ENCODE results near the gene OTULIN. TPM values are rescaled to one million over a fixed set of nuclear protein-coding genes. Genes with fewer than 3 reads are reported as not detected.
A peak's percentile ranks its signal among the peaks of the same experiment; 100 is the strongest.

The OTULIN gene
- polyA plus RNA-seq, 2 donors = 5.7 to 6.2 TPM

GRCh38 chr5:14700478-14701436, 36.2 kb downstream of the OTULIN start:
- Histone ChIP-seq H3K9me3 (ENCODE audit: control insufficient read depth in 2 of 2, insufficient read depth in 1 of 2, low read depth in 1 of 2, low read length in 1 of 2) (no peaks in the 10 kb centered on the region), H3K27ac (ENCODE audit: low read depth in 2 of 2, low read length in 1 of 2) (no peak overlapping the region), H3K4me3 (ENCODE audit: low read depth in 1 of 2, low read length in 2 of 2) (no peak overlapping the region), H3K36me3 (ENCODE audit: control insufficient read depth in 2 of 2, insufficient read depth in 2 of 2, low read length in 1 of 2) (peaks cover 0 to 20% of the 10 kb centered on the region in 2 donors), H3K4me1 (ENCODE audit: control insufficient read depth in 2 of 2, insufficient read depth in 2 of 2, low read length in 1 of 2) (peaks cover 0 to 17% of the 10 kb centered on the region in 2 donors), H3K27me3 (ENCODE audit: control insufficient read depth in 1 of 2, insufficient read depth in 2 of 2, low read length in 2 of 2) (no peaks in the 10 kb centered on the region)
- WGBS, 2 donors = 67 to 74% methylated on average over 13 of the region's 13 CpGs

- Histone ChIP-seq H3K27me3 (ENCODE audit: control insufficient read depth in 1 of 2, insufficient read depth in 2 of 2, low read length in 2 of 2) (no peaks in the 10 kb centered on the region), H3K4me1 (ENCODE audit: control insufficient read depth in 2 of 2, insufficient read depth in 2 of 2, low read length in 1 of 2) (peaks cover 0 to 17% of the 10 kb centered on the region in 2 donors), H3K9me3 (ENCODE audit: control insufficient read depth in 2 of 2, insufficient read depth in 1 of 2, low read depth in 1 of 2, low read length in 1 of 2) (no peaks in the 10 kb centered on the region), H3K4me3 (ENCODE audit: low read depth in 1 of 2, low read length in 2 of 2) (no peak overlapping the region), H3K27ac (ENCODE audit: low read depth in 2 of 2, low read length in 1 of 2) (peak overlapping the region; percentile 73 to 77), H3K36me3 (ENCODE audit: control insufficient read depth in 2 of 2, insufficient read depth in 2 of 2, low read length in 1 of 2) (peaks cover 0 to 21% of the 10 kb centered on the region in 2 donors)
- 93% methylated on average over 10 of the region's 10 CpGs for WGBS, 2 donors
These were observed 37.0 kb downstream of the OTULIN start for GRCh38 chr5:14701556-14701955.

GRCh38 chr5:14702238-14702839, 37.8 kb downstream of the OTULIN start:
- Histone ChIP-seq H3K36me3 (ENCODE audit: control insufficient read depth in 2 of 2, insufficient read depth in 2 of 2, low read length in 1 of 2) (peaks cover 0 to 21% of the 10 kb centered on the region in 2 donors), H3K4me3 (ENCODE audit: low read depth in 1 of 2, low read length in 2 of 2) (no peak overlapping the region), H3K9me3 (ENCODE audit: control insufficient read depth in 2 of 2, insufficient read depth in 1 of 2, low read depth in 1 of 2, low read length in 1 of 2) (no peaks in the 10 kb centered on the region), H3K4me1 (ENCODE audit: control insufficient read depth in 2 of 2, insufficient read depth in 2 of 2, low read length in 1 of 2) (peaks cover 0 to 17% of the 10 kb centered on the region in 2 donors), H3K27me3 (ENCODE audit: control insufficient read depth in 1 of 2, insufficient read depth in 2 of 2, low read length in 2 of 2) (no peaks in the 10 kb centered on the region), H3K27ac (ENCODE audit: low read depth in 2 of 2, low read length in 1 of 2) (peak overlapping the region; percentile 73 to 85)
- WGBS, 2 donors = 55 to 62% methylated on average over 11 of the region's 11 CpGs

- Histone ChIP-seq H3K36me3 (ENCODE audit: control insufficient read depth in 2 of 2, insufficient read depth in 2 of 2, low read length in 1 of 2) (peaks cover 1 to 14% of the 10 kb centered on the region in 2 donors), H3K27ac (ENCODE audit: low read depth in 2 of 2, low read length in 1 of 2) (no peak overlapping the region), H3K27me3 (ENCODE audit: control insufficient read depth in 1 of 2, insufficient read depth in 2 of 2, low read length in 2 of 2) (no peaks in the 10 kb centered on the region), H3K9me3 (ENCODE audit: control insufficient read depth in 2 of 2, insufficient read depth in 1 of 2, low read depth in 1 of 2, low read length in 1 of 2) (no peaks in the 10 kb centered on the region), H3K4me1 (ENCODE audit: control insufficient read depth in 2 of 2, insufficient read depth in 2 of 2, low read length in 1 of 2) (peaks cover 0 to 17% of the 10 kb centered on the region in 2 donors), H3K4me3 (ENCODE audit: low read depth in 1 of 2, low read length in 2 of 2) (no peak overlapping the region)
- WGBS, 2 donors = 95 to 97% methylated on average over 8 of the region's 8 CpGs
These were observed 41.0 kb downstream of the OTULIN start for GRCh38 chr5:14705556-14705955.

GRCh38 chr5:14706615-14707021, 42.1 kb downstream of the OTULIN start:
- H3K27me3 ChIP-seq (ENCODE audit: control insufficient read depth in 1 of 2, insufficient read depth in 2 of 2, low read length in 2 of 2) = no peaks in the 10 kb centered on the region
- no peaks in the 10 kb centered on the region for H3K9me3 ChIP-seq (ENCODE audit: control insufficient read depth in 2 of 2, insufficient read depth in 1 of 2, low read depth in 1 of 2, low read length in 1 of 2)
- H3K36me3 ChIP-seq (ENCODE audit: control insufficient read depth in 2 of 2, insufficient read depth in 2 of 2, low read length in 1 of 2) = peaks cover 5 to 21% of the 10 kb centered on the region in 2 donors
- H3K4me3 ChIP-seq (ENCODE audit: low read depth in 1 of 2, low read length in 2 of 2) = no peak overlapping the region
- WGBS, 2 donors = 50 to 53% methylated on average over 6 of the region's 6 CpGs
- H3K27ac ChIP-seq (ENCODE audit: low read depth in 2 of 2, low read length in 1 of 2) = peak overlapping the region in 1 of 2 donors; percentile 4
- H3K4me1 ChIP-seq (ENCODE audit: control insufficient read depth in 2 of 2, insufficient read depth in 2 of 2, low read length in 1 of 2) = peaks cover 0 to 12% of the 10 kb centered on the region in 2 donors

GRCh38 chr5:14707811-14708390, 43.4 kb downstream of the OTULIN start:
- Histone ChIP-seq H3K4me3 (ENCODE audit: low read depth in 1 of 2, low read length in 2 of 2) (no peak overlapping the region), H3K27me3 (ENCODE audit: control insufficient read depth in 1 of 2, insufficient read depth in 2 of 2, low read length in 2 of 2) (no peaks in the 10 kb centered on the region), H3K9me3 (ENCODE audit: control insufficient read depth in 2 of 2, insufficient read depth in 1 of 2, low read depth in 1 of 2, low read length in 1 of 2) (no peaks in the 10 kb centered on the region), H3K4me1 (ENCODE audit: control insufficient read depth in 2 of 2, insufficient read depth in 2 of 2, low read length in 1 of 2) (peaks cover 0 to 4% of the 10 kb centered on the region in 2 donors), H3K36me3 (ENCODE audit: control insufficient read depth in 2 of 2, insufficient read depth in 2 of 2, low read length in 1 of 2) (peaks cover 6 to 32% of the 10 kb centered on the region in 2 donors), H3K27ac (ENCODE audit: low read depth in 2 of 2, low read length in 1 of 2) (no peak overlapping the region)
- 84 to 86% methylated on average over 9 of the region's 9 CpGs for WGBS, 2 donors

- H3K4me1 ChIP-seq (ENCODE audit: control insufficient read depth in 2 of 2, insufficient read depth in 2 of 2, low read length in 1 of 2) = peaks cover 0 to 1% of the 10 kb centered on the region in 2 donors
- H3K9me3 ChIP-seq (ENCODE audit: control insufficient read depth in 2 of 2, insufficient read depth in 1 of 2, low read depth in 1 of 2, low read length in 1 of 2) = no peaks in the 10 kb centered on the region
- H3K27me3 ChIP-seq (ENCODE audit: control insufficient read depth in 1 of 2, insufficient read depth in 2 of 2, low read length in 2 of 2) = no peaks in the 10 kb centered on the region
- H3K36me3 ChIP-seq (ENCODE audit: control insufficient read depth in 2 of 2, insufficient read depth in 2 of 2, low read length in 1 of 2) = peaks cover 12 to 32% of the 10 kb centered on the region in 2 donors
- H3K4me3 ChIP-seq (ENCODE audit: low read depth in 1 of 2, low read length in 2 of 2) = no peak overlapping the region
- WGBS, 2 donors = 92 to 93% methylated on average over 5 of the region's 5 CpGs
- no peak overlapping the region for H3K27ac ChIP-seq (ENCODE audit: low read depth in 2 of 2, low read length in 1 of 2)
These were observed 44.0 kb downstream of the OTULIN start for GRCh38 chr5:14708551-14708950.

- H3K9me3 ChIP-seq (ENCODE audit: control insufficient read depth in 2 of 2, insufficient read depth in 1 of 2, low read depth in 1 of 2, low read length in 1 of 2) = no peaks in the 10 kb centered on the region
- no peak overlapping the region for H3K27ac ChIP-seq (ENCODE audit: low read depth in 2 of 2, low read length in 1 of 2)
- H3K27me3 ChIP-seq (ENCODE audit: control insufficient read depth in 1 of 2, insufficient read depth in 2 of 2, low read length in 2 of 2) = no peaks in the 10 kb centered on the region
- H3K36me3 ChIP-seq (ENCODE audit: control insufficient read depth in 2 of 2, insufficient read depth in 2 of 2, low read length in 1 of 2) = peaks cover 15 to 38% of the 10 kb centered on the region in 2 donors
- H3K4me3 ChIP-seq (ENCODE audit: low read depth in 1 of 2, low read length in 2 of 2) = no peak overlapping the region
- 83 to 90% methylated on average over 28 of the region's 28 CpGs for WGBS, 2 donors
- H3K4me1 ChIP-seq (ENCODE audit: control insufficient read depth in 2 of 2, insufficient read depth in 2 of 2, low read length in 1 of 2) = no peaks in the 10 kb centered on the region
These were observed 45.9 kb downstream of the OTULIN start for GRCh38 chr5:14710313-14710994.

- no peaks in the 10 kb centered on the region for H3K4me1 ChIP-seq (ENCODE audit: control insufficient read depth in 2 of 2, insufficient read depth in 2 of 2, low read length in 1 of 2)
- peaks cover 15 to 34% of the 10 kb centered on the region in 2 donors for H3K36me3 ChIP-seq (ENCODE audit: control insufficient read depth in 2 of 2, insufficient read depth in 2 of 2, low read length in 1 of 2)
- no peaks in the 10 kb centered on the region for H3K9me3 ChIP-seq (ENCODE audit: control insufficient read depth in 2 of 2, insufficient read depth in 1 of 2, low read depth in 1 of 2, low read length in 1 of 2)
- no peak overlapping the region for H3K4me3 ChIP-seq (ENCODE audit: low read depth in 1 of 2, low read length in 2 of 2)
- no peak overlapping the region for H3K27ac ChIP-seq (ENCODE audit: low read depth in 2 of 2, low read length in 1 of 2)
- WGBS, 2 donors = 88 to 89% methylated on average over 11 of the region's 11 CpGs
- no peaks in the 10 kb centered on the region for H3K27me3 ChIP-seq (ENCODE audit: control insufficient read depth in 1 of 2, insufficient read depth in 2 of 2, low read length in 2 of 2)
These were observed 47.6 kb downstream of the OTULIN start for GRCh38 chr5:14712131-14712530.
